ENCODE measurements around the gene NHERF1. TPM values are rescaled to one million over a fixed set of nuclear protein-coding genes. Genes with fewer than 3 reads are reported as not detected.

The NHERF1 gene
- total and polyA plus RNA-seq, 2 of the 4 experiments (the other 2 are of a cell fraction) = 3.8 to 11.8 TPM

GRCh38 chr17:74733365-74734122 is 14.9 kb upstream of the NHERF1 start:
- Histone ChIP-seq H2BK20ac (ENCODE audit: low read depth, low read length) (no peak overlapping the region), H2BK15ac (ENCODE audit: low read depth, low read length) (no peak overlapping the region), H3K9me3 (ENCODE audit: control insufficient read depth, insufficient read depth, low read length) (peaks cover 3% of the 10 kb centered on the region; the same call in 1 of the 2 replicates), H4K5ac (ENCODE audit: low read depth, low read length) (no peak overlapping the region), H3K79me1 (ENCODE audit: low read depth in 1 of 2, low read length in 2 of 2) (no peaks in the 10 kb centered on the region), H4K91ac (ENCODE audit: insufficient read depth, low read depth, low read length) (no peak overlapping the region), H3K4ac (ENCODE audit: low read depth, low read length) (no peak overlapping the region), H4K8ac (ENCODE audit: low read depth in 2 of 2, low read length in 2 of 2) (no peak overlapping the region), H3K36me3 (ENCODE audit: control insufficient read depth, insufficient read depth, low read length) (no peaks in the 10 kb centered on the region), H3K27ac (ENCODE audit: insufficient read depth, low read length) (no peak overlapping the region), H3K27me3 (ENCODE audit: control insufficient read depth, insufficient read depth, low read length) (peaks cover 37% of the 10 kb centered on the region), H4K20me1 (ENCODE audit: insufficient read depth, low read length) (no peaks in the 10 kb centered on the region), H2AFZ (replicated peaks; ENCODE audit: low read length, poor library complexity) (no peak overlapping the region), H2BK5ac (ENCODE audit: low read depth, low read length, poor library complexity, severe bottlenecking) (peak overlapping the region; percentile 81), H2BK120ac (ENCODE audit: low read depth, low read length) (no peak overlapping the region), H3K18ac (ENCODE audit: low read depth, low read length) (no peak overlapping the region), H3K4me1 (ENCODE audit: control insufficient read depth, insufficient read depth, low read length) (peaks cover 4% of the 10 kb centered on the region; the same call in 1 of the 2 replicates), H3K9ac (ENCODE audit: low read depth, low read length) (no peak overlapping the region), H2AK5ac (ENCODE audit: low read depth, low read length) (no peak overlapping the region), H3K14ac (replicated peaks; ENCODE audit: low read depth, low read length) (no peak overlapping the region), H3K56ac (ENCODE audit: extremely low read depth, insufficient read depth, low read length) (no peak overlapping the region), H2AK9ac (replicated peaks; ENCODE audit: low read depth, low read length, poor library complexity) (no peak overlapping the region), H3K4me2 (ENCODE audit: low read depth, low read length) (no peak overlapping the region), H3K9me1 (ENCODE audit: insufficient read depth, low read length) (0 out of 2 replicates have a peak, but pooled peaks cover 3% of the 10 kb centered on the region), H3K4me3 (ENCODE audit: insufficient read depth, low read depth, low read length) (no peak overlapping the region), H3K23ac (ENCODE audit: low read depth, low read length) (no peak overlapping the region)
- CTCF ChIA-PET = no interaction called here
- dilution Hi-C loops (cut with HindIII; ENCODE audit: low sequenced_read_pairs, unreplicated experiment) (no loop called here), intact Hi-C loops (cut with micrococcal nuclease) (no loop called here), in situ Hi-C loops (cut with MboI; ENCODE audit: low sequenced_read_pairs) (no loop called here)
- TF ChIP-seq FOS (IDR thresholded peaks at IDR 0.05; ENCODE audit: low read depth, low read length) (no peak), RFX5 (IDR thresholded peaks at IDR 0.05; ENCODE audit: low read depth, low read length) (no peak), BHLHE40 (IDR thresholded peaks at IDR 0.05; ENCODE audit: low read depth, low read length) (no peak), NFE2L2 (IDR thresholded peaks at IDR 0.05; ENCODE audit: low read depth, low read length) (no peak), MAZ (IDR thresholded peaks at IDR 0.05; ENCODE audit: borderline replicate concordance, low read depth, low read length) (no peak)
- POLR2A ChIA-PET (ENCODE audit: unreplicated experiment) = no interaction called here
- WGBS, 2 experiments (ENCODE audit: extremely low coverage in 2 of 2, insufficient read length in 1 of 2) = 17% methylated on average over 1 of the region's 9 CpGs; no CpG with 5 or more reads in 1 of the 2 experiments
- ATAC-seq (ENCODE audit: low read depth) = no peak
- DNase-seq = no peak
- no TSS peak for BruUV-seq (replicated peaks)
